Midbrain (tissue), 1 donor: ENCODE data around the gene PTCD2.

ENCODE experiments used
- DNase-seq: peaks from one replicate; lab custom pipeline; 2025; lab: John Stamatoyannopoulos, UW

PTCD2 gene

DNA sequence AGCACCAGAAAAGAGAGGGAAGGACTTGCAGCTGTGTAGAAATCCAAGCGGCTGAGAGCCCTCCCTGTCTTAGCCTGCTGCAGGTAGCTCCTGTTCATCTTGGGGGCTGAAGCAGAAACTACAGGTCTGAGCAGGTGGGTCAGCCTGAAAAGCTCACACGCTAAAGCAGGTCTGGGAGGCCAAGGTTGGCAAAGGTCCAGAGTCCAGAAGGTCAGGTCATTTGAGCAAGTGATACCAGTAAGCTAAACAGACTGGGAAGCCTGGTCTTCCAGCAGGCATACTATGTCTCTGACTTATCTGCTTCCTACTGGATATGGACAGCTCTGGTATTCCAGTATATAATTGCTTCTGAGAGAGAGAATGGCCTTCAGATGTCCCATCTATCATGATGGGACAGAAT, 26.2 kb downstream of the PTCD2 start:
- DNase-seq: no peak

DNA sequence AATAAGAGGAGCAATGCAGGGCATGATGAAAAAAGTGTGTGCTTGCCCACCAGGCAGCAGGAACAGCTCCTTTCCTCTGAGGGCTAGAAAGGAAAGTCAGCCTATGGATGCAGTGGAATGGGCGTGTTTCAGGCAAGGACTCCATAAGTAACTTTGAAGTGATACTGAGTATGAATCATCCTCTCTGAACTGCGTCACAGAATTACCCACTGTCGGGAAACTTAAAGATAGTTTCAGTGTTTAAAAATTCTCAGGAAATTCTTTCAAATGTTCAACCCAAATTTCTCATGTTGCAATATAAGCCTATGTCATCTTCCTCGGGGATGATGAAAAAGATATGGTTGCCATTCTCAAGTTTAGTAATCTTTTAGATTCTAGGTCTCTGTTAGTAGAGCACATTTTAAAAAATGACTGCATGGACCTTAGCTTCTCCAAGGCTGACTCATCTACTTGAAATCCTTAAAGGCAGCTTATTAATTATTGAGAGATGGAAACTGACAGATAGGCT, 27.7 kb downstream of the PTCD2 start:
- no peak for DNase-seq

DNA sequence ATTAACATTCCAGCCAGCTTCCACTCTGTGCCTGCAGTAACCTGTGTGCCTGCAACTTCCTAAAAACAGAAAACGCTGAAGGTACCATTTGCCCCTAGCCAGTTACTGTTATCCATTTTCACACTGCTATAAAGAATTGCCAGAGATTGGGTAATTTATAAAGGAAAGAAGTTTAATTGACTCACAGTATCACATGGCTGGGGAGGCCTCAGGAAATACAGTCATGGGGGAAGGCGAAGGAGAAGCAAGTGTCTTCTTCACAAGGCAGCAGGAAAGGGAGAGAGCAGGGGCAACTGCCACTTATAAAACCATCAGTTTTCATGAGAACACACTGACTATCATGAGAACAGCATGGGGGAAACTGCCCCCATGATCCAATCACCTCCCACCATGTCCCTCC, 31.2 kb downstream of the PTCD2 start:
- no peak for DNase-seq

DNA sequence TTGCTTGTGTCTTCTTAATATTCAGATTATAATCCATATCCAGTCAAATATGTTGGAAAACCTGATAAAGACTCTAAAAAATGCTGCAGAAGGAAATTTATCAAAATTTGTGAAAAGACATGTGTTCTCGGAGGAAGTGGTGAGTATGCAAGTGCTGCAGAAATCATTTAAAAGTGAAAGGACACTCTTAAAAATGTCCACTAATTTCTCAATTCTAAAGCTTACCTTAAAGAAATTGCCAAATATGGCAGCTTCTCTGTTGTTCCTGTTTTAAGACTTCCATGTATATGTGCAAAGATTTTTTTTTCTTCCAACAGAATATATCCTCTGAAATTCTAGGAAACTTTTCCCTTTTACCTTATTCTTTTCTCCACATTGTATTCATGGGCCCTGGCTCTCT, 32.4 kb downstream of the PTCD2 start:
- DNase-seq: no peak

DNA sequence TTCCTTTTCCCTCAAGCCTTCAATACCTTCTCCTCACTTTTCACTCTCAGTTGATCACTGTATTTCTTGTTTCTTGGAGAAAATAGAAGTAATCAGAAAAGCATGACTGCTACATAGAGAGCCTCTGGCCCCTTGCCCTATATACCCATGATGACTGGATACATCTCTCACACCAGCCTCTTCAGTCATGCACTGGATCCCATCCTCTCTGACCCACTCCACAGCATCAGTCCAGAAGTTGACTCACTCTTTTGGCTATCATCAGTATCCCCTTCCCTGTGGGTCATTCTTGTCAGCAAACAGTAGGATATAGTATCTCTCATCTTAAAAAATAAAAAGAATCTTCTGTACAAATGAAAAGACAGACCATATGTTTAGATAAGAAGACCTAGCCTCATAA, 32.9 kb downstream of the PTCD2 start:
- DNase-seq: no peak

DNA sequence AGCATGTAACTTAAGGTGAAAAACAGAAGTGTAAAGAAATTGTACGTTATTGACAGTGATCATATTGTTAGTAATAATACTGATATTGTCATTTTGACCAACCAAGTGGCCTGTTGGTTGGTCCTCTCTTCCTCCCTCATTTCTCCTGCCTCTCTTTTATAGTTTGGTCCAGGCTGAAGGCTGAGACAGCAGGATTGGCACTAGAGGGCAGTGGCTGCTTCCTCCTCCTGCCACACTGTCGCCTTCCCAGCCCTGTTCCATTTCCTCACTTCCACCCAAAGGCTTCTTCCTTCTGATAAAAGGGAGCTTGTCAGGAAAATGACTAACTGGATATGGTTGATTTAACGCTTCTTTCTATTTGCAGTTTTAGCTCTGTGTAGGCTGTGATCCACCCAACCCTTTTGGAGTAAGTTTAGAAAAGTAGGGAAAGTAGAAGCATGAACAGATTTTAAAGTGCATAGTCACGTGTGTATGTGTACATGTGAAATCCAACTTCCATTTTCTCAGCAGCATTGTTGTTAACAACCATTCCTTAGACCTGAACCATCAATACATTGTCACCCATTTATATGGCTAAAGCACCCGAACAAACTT, 35.6 kb downstream of the PTCD2 start:
- peak; percentile 73 for DNase-seq

DNA sequence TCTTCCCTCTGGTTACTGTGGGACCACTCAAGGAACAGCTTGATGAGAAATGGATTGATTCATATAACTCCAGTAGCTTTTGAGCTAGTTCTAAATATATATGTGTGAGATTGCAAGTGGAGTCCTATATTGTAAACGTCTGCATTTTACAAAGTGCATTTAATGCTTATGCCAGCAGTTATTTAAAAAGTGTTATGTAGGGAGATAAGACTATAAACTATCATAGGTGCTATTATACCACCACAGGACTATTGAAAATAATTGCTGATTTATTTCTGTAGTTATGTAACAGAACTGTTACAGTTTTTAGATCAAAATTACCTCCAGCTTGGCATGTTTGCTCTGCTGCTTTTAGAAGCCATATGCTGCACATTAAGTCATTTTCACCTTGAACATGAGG, 36.2 kb downstream of the PTCD2 start:
- DNase-seq: no peak

DNA sequence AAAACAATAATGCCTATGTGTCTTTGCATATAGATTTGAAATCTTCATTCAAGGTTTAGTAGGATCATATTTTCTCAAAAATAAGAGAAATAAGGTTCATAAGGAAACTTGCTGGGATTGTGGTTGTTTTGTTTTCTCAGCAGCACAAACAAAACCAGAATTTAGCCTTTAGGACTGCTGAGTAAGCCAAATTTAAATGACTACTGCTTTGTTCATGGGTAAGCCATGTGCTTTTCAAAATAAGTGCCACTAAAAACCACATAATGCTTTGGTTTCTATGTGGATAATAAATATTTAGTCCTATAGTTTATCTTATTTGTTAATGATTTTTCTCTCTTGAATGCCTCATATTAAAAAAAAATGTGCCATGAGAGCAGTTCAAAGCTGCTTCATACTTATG, 38.8 kb downstream of the PTCD2 start:
- no peak for DNase-seq

DNA sequence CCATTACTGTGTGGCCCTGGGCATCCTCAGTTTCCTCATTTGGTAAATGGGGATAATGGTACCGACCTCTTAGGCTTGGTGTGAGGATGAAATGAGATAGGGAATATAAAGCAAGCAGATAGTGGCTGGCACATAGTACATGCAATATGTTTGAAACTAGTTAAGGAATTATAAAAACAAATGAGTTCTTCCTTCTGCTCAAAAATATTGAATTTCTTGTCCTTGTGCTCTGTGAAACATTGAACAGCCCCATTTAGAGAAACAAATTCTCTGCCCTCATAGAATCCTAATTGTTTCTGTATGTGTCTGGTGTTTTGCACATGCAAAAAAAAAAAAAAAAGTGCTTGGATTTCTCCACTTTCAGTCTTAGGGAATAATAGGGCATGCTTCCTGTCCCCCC, 39.7 kb downstream of the PTCD2 start:
- DNase-seq: no peak

DNA sequence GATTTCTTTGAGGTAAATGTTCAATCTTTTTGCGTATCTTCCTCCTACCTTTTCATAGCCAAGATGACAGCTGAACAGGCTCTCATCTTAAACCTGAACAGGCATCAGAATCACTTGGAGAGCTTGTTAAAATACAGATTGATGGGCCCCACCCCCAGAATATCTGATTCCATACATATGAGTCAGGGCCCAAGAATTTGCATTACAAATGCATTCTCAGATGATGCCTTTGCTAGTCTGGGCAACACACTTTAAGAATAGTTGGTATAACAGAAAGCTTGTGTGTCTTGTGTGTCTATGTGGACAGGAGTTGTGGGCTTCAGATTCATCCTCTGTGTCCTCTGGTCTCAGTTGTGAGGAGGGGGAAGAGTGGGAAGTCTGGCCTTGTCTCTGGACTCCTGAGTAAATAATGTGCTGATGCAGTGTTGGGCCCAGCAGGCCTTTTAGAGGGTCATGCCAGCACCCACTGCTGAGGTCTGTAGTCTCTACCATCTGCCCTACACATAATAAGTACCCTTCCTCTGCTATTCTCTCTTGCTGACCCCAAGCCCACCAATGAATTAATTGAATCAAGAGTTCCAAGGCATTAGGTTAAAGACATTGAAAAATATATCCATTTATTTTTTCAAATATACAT, 43.1 kb downstream of the PTCD2 start:
- DNase-seq: no peak

DNA sequence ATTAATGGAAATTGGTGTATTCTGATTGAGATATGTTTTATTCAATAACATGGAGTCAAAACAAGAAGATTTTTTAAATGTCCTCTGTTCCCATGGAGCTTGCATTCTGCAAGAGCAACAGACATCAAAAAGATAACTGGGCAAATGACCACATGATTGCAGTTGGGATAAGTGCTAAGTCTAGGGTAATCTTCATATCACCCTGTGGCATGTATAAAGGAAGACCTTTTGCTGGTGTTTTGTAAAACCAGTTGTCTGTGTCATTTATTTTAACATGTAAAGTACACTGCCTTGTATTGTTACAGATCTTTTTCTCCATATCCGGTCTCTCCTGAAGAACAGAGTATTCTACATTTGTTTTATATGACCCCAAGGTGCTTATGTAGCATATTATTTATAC, 44.0 kb downstream of the PTCD2 start:
- DNase-seq: no peak

DNA sequence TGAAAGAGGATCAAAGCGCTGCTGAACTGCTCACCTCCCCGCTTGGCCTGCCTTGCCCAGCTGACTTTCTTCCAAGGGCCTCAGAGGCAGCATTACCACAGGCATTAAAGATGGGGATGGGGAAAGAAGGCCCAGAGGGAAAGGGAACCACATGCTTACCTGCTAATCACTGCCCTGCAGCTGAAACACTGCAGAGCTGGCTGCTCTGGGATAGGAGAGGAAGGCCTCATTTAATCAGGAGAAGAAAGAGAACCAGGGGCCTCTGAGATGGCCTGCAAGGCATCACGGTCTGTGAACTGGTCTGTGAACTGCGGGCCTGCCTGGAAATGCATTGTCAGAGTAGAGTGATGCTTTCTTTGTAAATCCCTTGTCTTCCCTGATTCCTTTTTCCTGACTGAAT, 44.8 kb downstream of the PTCD2 start:
- no peak for DNase-seq

DNA sequence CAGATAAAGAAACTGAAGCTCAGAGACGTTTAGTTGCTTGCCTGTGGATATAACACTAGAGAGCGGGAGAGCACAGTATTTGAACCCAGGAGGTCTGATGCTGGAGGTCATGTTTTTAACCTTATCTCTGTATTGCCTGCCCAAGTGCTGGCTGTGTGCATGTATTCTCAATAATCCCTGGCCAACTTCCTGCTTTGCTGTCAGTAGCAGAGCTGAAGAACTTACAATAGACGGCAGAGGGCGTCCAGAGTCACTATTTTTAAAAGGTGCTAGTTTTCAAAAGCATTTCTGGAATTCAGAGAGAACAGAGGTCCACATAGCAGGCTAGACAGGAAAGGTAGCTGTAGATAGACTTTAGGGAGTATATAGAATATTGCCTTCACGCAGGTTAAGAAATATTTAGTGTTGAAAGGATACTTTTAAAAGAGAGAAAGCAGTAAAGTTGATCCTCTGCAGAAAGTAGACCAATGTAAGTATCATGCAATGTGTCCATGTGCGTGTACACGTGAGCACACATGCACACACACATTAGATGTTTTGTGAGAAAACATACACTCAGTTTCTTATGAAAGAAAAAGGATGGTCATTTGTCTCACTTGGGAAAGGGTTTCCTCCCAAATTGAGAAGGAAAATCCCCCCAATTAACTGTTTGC, 46.3 kb downstream of the PTCD2 start:
- peak; percentile 75 for DNase-seq

DNA sequence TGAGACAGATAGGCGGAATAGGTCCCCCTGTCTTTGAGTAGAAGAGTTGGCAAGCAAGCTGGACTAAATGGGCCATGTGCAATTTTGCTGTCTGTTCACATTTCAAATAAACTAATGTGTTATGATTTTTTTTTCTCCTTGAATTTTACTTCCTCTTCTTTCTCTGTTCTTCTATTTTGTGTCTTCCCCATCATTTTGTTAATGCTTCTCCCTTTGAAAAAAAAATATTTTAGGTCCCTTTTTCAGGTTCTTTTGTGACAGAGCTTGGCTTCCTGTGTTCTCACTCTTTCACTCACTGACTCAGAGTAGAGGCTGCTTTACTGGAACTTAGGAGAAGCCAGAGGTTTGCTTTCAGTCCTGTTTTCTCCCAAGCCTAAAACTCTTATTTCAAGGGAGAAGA, 48.1 kb downstream of the PTCD2 start:
- no peak for DNase-seq

DNA sequence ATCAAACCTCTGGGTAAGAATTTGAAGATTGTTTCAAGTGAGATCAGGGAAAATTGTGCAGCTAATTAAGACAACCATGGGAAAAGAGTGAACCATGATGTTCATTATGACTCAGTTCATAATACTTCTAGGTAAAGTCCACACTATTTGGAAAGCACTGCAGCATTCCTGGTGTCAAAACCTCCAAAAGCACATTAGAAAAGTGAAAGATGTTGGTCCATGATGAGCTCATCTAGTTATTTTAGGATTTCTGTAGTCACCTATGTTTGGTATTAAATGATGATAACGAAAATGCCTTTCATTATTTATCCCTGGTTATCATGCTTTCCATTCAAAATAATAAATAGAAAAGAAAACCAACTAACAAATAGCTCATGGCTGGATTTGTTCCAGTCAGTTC, 49.1 kb downstream of the PTCD2 start:
- no peak for DNase-seq

DNA sequence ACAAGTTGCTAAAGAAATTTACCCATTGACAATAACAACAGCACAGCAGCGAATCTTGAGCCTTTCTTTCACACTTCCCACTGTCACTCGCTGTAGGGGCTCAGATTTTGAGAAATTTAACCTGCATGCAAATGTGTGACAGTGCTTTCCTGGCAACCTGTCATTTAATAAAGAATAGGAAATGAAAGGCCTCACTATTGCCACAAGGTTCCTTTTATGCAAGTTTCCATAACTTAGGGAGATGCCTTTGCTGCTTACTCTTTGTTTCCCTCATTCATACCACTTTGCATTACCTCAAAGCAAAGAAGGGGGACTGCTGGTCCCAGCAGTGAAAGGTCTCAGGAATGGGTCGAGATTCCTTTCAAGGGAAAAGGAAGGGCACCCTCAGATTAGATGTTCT, 49.5 kb downstream of the PTCD2 start:
- DNase-seq: no peak

DNA sequence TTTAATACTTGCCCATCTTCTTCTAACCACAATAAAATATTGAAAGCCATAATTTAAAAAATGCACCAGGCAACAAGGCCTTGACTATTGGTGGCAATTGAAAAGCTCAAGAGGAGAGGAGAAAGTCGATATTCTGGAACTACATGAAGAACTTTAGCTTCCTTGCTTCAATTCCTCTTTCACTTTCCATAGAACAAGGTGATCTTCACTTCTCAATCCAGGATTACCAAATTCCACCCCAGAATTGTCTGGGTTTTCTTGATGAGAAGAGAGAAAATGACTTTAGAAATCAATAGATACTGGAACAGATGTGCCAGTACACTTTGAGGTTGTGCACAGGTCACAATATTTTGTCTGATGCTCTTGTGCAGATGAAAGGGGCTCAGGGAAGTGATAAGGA, 52.2 kb downstream of the PTCD2 start:
- no peak for DNase-seq

DNA sequence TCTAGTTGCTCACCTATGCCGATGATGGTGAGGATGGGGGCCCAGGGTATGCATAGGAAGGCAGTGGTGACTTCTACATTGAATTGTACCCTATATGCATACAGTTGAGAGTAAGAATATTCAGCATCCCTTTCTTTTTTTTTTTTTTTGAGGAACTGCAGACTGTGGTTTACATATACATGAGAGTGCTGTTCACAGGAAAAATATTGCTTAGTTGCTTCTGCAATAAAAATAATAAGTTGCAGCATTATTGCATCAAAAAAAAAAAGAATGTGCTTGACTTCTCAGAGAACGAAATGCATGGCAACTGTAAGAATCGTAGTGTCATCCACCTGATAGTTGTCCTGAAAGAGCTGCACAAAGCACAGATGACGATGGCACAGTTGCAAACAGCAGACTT, 52.8 kb downstream of the PTCD2 start:
- no peak for DNase-seq

DNA sequence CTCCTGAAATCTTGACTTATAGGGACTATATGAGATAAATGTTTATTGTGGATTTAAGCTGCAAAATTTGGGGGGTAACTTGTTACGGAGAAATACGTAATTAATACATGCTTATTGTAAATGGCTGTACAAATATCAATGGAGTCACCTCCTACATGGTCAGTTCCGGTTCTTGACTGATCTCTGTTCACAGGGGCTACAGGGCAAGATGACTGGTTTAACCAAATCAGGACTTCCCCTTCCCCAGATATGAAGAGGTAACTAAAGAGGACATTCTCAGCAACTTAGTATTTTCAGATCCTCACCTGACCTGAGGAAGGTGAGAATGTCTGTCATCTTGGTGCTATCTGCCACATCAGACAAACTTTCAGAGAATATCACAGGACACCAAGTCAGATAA, 54.7 kb downstream of the PTCD2 start:
- DNase-seq: no peak

DNA sequence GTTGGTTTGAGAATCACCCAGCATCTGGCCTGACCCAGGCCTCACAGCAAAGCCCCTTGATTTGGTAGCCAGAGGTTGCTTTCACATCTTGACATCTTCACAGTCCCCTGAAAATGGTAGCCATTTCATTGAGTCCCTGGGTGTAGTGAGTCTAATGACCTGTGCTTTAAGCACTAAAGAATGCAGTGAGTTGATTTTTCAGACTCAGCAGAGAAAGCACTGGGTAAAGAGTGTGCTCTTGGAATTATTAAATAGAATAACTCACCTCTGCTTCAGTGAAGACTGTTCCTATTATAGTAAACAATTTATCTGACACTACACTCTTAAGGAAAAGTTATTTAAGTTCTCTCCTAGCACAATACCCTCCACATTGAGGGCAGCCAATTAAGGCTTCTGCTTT, 56.2 kb downstream of the PTCD2 start:
- no peak for DNase-seq

DNA sequence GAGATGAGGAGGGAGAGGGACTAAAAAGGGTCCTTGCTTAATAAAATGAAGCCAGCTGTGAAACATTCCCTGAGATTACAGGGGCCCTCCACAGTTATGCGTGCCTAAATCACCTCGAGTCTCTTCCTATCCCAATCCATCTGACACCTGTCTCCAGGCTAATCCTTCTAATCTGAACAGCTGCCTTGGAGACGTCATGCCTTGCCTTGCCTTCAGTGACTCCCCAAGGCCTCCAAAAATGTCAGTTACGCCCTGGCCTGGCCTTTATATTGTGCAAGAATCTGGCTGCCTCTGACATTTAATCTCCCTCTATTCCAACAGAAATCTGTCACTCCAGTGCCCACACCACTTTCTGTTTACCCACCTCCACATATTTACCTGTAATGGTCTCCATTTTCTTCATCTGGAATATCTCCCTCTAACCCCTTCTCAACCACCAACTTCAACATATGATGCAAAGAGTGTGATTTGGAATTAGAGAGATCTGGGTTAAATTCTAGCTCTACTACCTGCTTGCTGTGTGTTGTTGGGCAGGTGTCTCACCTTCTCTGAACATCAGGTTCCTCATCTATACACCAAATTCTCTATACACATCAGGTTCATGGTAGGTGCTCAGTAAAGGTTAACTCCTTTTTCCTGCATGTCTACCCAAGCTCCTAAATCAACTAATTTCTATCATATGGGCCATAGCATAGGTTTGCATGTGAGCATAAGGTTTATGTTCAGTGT, 57.9 kb downstream of the PTCD2 start:
- DNase-seq: no peak

DNA sequence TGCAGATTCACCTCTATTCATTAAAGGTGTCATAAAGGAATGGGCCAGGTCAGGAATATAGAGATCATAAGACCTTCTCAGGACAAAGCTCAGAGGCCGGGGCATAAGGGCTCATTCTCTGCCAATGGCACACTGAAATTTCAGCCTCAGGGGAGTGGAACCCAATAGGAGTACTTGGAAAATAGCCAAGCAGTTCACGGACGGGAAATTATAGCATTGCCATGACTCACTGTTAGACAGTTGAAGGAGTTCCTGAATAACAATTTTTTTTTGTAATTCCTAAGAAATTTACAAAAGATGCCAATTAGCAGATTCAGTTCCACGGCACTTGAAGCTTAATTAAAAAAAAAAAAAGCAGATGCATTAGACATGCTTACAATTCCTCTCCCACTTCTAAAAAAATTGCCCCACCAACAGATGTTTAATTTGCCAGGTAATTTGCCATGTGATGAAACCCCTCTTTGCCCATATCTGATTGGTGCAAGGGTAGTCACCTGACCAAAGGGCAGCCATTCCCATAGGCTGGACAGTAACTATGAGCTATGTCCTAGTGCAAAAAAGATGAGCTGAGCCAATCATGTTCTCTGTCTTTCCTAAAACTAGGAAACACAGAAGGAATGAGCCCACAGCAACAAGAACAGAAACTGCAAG, 58.6 kb downstream of the PTCD2 start:
- DNase-seq: no peak
